ENCODE results near the gene ITPKA.

The ITPKA gene

DNA sequence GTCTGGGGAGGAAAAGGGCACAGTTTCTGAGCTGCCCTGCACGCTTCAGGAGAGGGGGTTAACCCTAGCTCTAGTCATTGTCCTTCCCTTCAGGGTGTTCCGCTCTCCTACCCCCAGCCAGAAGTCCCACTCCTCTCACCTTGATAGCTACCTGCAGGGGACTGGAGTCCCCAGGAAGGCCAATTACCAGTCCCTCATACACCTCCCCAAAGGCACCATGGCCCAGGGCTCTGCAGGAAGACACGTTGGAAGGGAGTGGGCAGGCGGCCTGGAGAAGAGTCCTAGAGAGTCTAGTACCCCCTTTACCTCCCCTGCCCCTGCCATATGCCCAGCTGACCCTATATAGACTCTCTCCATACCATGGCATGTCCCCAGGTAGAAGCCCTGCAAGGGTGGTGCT, 12.1 kb downstream of the ITPKA start:
- ChIA-PET POLR2A (no interaction called here), CTCF (interaction anchor here (0.9 to 3.2 kb wide), 3 partner anchors 12 to 40 kb away, joined by 3 to 35 read pairs (median 3); partner anchors contain the start of gene ITPKA)
- DNase-seq (ENCODE audit: extremely low spot score), result no peak
- TF ChIP-seq, protein P1, sequence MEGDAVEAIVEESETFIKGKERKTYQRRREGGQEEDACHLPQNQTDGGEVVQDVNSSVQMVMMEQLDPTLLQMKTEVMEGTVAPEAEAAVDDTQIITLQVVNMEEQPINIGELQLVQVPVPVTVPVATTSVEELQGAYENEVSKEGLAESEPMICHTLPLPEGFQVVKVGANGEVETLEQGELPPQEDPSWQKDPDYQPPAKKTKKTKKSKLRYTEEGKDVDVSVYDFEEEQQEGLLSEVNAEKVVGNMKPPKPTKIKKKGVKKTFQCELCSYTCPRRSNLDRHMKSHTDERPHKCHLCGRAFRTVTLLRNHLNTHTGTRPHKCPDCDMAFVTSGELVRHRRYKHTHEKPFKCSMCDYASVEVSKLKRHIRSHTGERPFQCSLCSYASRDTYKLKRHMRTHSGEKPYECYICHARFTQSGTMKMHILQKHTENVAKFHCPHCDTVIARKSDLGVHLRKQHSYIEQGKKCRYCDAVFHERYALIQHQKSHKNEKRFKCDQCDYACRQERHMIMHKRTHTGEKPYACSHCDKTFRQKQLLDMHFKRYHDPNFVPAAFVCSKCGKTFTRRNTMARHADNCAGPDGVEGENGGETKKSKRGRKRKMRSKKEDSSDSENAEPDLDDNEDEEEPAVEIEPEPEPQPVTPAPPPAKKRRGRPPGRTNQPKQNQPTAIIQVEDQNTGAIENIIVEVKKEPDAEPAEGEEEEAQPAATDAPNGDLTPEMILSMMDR (IDR thresholded peaks at IDR 0.05; ENCODE audit: control extremely low read depth, extremely low read depth, low read depth, missing control alignments), result no peak

DNA sequence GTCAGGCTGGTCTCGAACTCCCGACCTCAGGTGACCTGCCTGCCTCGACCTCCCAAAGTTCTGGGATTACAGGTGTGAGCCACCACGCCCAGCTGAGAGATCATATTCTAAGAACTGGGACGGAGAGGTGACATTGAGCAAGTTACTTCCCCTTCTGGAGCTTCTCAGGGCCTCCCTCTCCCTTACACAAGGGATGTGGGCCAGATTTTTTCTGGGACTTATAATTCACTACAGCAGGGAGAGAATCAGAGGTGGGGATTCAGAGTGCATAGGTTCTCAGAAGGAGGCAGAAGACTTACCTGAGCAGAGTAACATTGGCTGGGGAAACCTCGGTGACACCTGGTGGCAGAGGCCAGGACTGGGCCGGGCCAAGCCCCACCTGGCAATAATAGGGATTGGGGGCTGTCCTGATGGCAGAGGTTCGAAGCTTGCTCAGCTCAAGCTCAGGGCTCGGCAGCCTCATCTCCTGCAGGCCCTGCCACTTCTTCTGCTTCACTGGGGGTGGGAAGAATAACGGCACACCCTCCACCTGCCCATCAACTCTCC, 13.2 kb downstream of the ITPKA start:
- TF ChIP-seq, protein P1 (IDR thresholded peaks at IDR 0.05; ENCODE audit: control extremely low read depth, extremely low read depth, low read depth, missing control alignments), result no peak
- ChIA-PET CTCF (interaction anchor here (1.0 to 3.2 kb wide), 9 partner anchors 8 to 96 kb away, joined by 3 to 35 read pairs (median 4); no protein-coding TSS in a partner anchor), POLR2A (no interaction called here)
- no peak for DNase-seq (ENCODE audit: extremely low spot score)

DNA sequence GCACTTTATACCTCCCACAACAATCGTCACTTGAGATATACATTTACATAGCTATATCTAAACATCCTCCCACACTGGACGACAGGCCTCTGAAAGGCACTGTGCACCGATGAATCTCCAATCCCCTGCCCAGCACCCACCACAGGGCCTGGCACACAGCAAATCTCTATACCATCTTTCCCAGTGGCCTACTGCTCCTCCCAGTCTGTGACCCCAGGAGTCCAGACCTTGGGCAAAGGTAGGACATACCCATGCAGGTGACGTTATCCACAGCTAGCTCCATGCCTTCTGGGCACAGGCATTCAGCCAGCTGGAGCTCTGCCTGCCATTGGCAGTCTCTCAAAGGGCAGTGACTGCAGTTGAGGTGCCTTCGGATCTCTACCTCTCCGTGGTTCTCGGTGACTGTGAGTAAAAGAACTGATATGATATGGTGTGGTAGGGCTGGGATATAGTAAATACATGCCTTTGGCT, 14.2 kb downstream of the ITPKA start:
- TF ChIP-seq, protein P1 (IDR thresholded peaks at IDR 0.05; ENCODE audit: control extremely low read depth, extremely low read depth, low read depth, missing control alignments), result no peak
- POLR2A ChIA-PET, result no interaction called here
- CTCF ChIA-PET, result interaction anchor here (0.8 to 3.2 kb wide), 10 partner anchors 9 to 95 kb away, joined by 3 to 35 read pairs (median 4); partner anchors contain the start of gene ITPKA
- no peak for DNase-seq (ENCODE audit: extremely low spot score)

DNA sequence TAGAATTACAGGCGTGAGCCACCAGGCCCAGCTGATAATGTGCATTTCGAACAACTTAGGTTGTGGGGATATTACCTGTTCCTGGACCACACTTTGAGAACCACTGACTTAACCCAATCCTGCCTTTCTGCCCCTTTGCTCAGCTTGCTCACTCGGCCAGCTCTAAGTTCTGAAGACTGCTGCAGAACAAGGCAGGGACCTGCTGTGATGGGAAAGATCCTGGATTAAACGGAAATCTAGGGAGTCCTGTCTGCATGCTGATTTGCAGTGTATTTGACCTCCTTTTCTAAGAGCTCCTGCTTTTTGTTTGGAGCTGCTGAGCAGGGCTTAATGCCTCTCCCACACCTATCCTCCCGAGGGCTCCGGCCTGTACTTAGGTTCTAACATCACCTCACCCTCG, 17.1 kb downstream of the ITPKA start:
- TF ChIP-seq, protein P1 (IDR thresholded peaks at IDR 0.05; ENCODE audit: control extremely low read depth, extremely low read depth, low read depth, missing control alignments), result no peak
- ChIA-PET POLR2A (no interaction called here), CTCF (interaction anchor here (1.1 to 3.5 kb wide), 2 partner anchors 10 to 45 kb away, joined by 3 to 10 read pairs; no protein-coding TSS in a partner anchor)
- no peak for DNase-seq (ENCODE audit: extremely low spot score)

DNA sequence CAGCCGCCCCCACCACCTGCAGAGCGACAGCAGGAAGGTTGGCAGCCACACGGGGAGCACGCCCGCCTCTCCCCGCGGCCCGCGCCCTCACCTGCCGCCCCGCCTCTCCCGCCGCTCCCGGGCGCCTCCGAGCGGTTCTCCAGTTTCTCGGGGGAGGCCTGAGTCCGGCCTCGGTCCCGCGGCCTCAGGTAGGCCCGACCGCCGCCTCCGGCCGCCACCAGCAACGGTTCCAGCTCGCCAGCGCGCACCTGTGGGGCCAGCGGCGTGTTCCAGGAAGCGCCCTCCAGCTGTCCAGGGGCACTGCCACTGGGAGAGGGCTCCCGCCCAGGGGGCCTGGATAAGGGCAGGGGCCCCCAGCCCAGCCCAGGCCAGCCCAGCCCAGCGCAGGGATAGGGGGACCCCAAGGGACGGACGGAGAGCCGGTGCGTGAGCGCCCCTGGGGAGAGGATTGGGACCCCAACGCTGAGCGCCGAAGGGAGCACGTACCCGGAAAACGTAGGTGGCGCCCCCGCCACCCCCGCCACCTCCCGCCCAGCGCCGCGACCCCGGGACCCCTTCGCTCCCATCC, 17.7 kb downstream of the ITPKA start:
- DNase-seq (ENCODE audit: extremely low spot score), result no peak
- ChIA-PET POLR2A (interaction anchor here (0.7 kb wide), 1 partner anchor 16 kb away, joined by 5 read pairs; no protein-coding TSS in a partner anchor), CTCF (interaction anchor here (1.1 to 3.5 kb wide), 2 partner anchors 10 to 46 kb away, joined by 3 to 10 read pairs; no protein-coding TSS in a partner anchor)
- TF ChIP-seq, protein P1 (IDR thresholded peaks at IDR 0.05; ENCODE audit: control extremely low read depth, extremely low read depth, low read depth, missing control alignments), result no peak

DNA sequence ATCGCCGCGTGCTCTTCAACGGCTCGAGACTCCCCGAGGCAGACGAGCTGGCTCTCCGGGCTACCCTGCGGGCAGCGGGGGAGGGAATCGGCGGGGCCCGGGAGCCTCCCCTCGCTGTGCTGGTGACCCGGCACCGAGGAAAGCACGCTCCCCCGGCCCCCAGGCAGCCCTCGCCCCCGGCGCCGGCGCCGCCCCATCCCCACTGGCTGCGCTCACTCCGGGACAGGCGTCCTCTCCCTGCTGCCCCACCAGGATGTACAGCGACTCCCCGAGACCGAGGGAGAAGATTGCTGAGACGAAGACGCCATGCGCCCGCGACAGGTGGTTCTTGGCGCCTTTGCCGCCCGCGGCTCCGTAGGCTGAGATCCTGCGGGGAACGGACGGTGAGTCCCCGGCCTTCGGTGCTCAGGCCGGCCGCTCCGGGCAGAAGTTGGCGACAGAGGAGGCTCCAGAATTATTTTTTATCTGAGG, 18.3 kb downstream of the ITPKA start:
- ChIA-PET POLR2A (interaction anchor here (0.5 to 0.7 kb wide), 2 partner anchors 17 to 53 kb away, joined by 3 to 5 read pairs; no protein-coding TSS in a partner anchor), CTCF (interaction anchor here (3.5 kb wide), 1 partner anchor 47 kb away, joined by 10 read pairs; no protein-coding TSS in a partner anchor)
- TF ChIP-seq, protein P1 (IDR thresholded peaks at IDR 0.05; ENCODE audit: control extremely low read depth, extremely low read depth, low read depth, missing control alignments), result no peak
- peak; percentile 41 for DNase-seq (ENCODE audit: extremely low spot score)
